ENCODE results near the gene AGPAT3.

- TF ChIP-seq CTCF (IDR thresholded peaks at IDR 0.05) (no peak), POLR2A (IDR thresholded peaks at IDR 0.05) (no peak)
Observed at GRCh38 chr21:43979654-43980053, 114.6 kb downstream of the AGPAT3 start.
